Liver (tissue), 9 donors: Measurements from ENCODE around the gene FCHO2. TPM values are rescaled to one million over a fixed set of nuclear protein-coding genes. Genes with fewer than 3 reads are reported as not detected.

Experiments used
- DNase-seq: peaks from one replicate; pipeline ENCODE4 v3.0.0-alpha.2; 2017; ENCODE audit warnings: low spot score
- H3K27ac ChIP-seq, 2 donors: one replicate each; pipeline ENCODE4 v1.7.0; 2013; ENCODE audit warnings: inconsistent platforms in 2 of 2, low read length in 2 of 2, control low read depth in 1 of 2, low read depth in 1 of 2, mild to moderate bottlenecking in 1 of 2
- H3K27me3 ChIP-seq, 4 donors: one replicate each; pipeline versions ENCODE4 v1.6.1 to v1.7.0; 2013; ENCODE audit warnings: low read length in 3 of 4, inconsistent platforms in 1 of 4, mild to moderate bottlenecking in 1 of 4, moderate library complexity in 1 of 4; ENCODE audit not compliant: control insufficient read depth in 4 of 4, insufficient read depth in 4 of 4
- H3K36me3 ChIP-seq, 4 donors: one replicate each; pipeline versions ENCODE4 v1.6.1 to v1.7.0; 2013; ENCODE audit warnings: low read length in 3 of 4, mild to moderate bottlenecking in 3 of 4, low read depth in 1 of 4, moderate library complexity in 1 of 4; ENCODE audit not compliant: control insufficient read depth in 4 of 4, insufficient read depth in 3 of 4
- H3K4me1 ChIP-seq, 4 donors: one replicate each; pipeline versions ENCODE4 v1.6.1 to v1.7.0; 2013; ENCODE audit warnings: low read length in 3 of 4, mild to moderate bottlenecking in 3 of 4, moderate library complexity in 1 of 4; ENCODE audit not compliant: control insufficient read depth in 4 of 4, insufficient read depth in 4 of 4
- H3K4me3 ChIP-seq, 3 donors: one replicate each; pipeline versions ENCODE4 v1.6.1 to v1.7.0; 2013; ENCODE audit warnings: low read length in 3 of 3, control low read depth in 1 of 3, low read depth in 1 of 3, mild to moderate bottlenecking in 1 of 3
- H3K9ac ChIP-seq, 2 donors: one replicate each; pipeline ENCODE4 v1.7.0; 2013; ENCODE audit warnings: low read length in 2 of 2, mild to moderate bottlenecking in 2 of 2, moderate library complexity in 2 of 2, control low read depth in 1 of 2, low read depth in 1 of 2
- H3K9me3 ChIP-seq, 4 donors: one replicate each; pipeline versions ENCODE4 v1.6.1 to v1.7.0; 2013; ENCODE audit warnings: low read length in 3 of 4; ENCODE audit not compliant: control insufficient read depth in 4 of 4
- CTCF ChIP-seq: fragments of 150-350 bp; IDR thresholded peaks from 2 replicates; pipeline ENCODE4 v1.5.1; 2017; ENCODE audit warnings: improper control_type of control experiment, low read depth, low read length; ENCODE audit not compliant: missing input control
- FOXA1 ChIP-seq: IDR thresholded peaks from 2 replicates; pipeline ENCODE4 v1.6.1; 2016; ENCODE audit warnings: antibody characterized with exemption
- FOXA2 ChIP-seq: IDR thresholded peaks from 2 replicates; pipeline ENCODE4 v1.6.1; 2016; ENCODE audit warnings: antibody characterized with exemption
- GABPA ChIP-seq, 2 donors: IDR thresholded peaks in 1 of 2; conservative IDR thresholded peaks in 1 of 2; 2 replicates each; pipeline ENCODE4 v1.6.1; 2016; ENCODE audit warnings: antibody characterized with exemption in 2 of 2, mild to moderate bottlenecking in 1 of 2, moderate library complexity in 1 of 2
- HNF4A ChIP-seq, 2 donors: conservative IDR thresholded peaks; 2 replicates each; pipeline ENCODE4 v1.6.1; 2016; ENCODE audit warnings: antibody characterized with exemption in 2 of 2, mild to moderate bottlenecking in 2 of 2
- HNF4G ChIP-seq: IDR thresholded peaks from 2 replicates; pipeline ENCODE4 v1.6.1; 2016; ENCODE audit warnings: antibody characterized with exemption
- JUND ChIP-seq, 2 donors: IDR thresholded peaks; 2 replicates each; pipeline ENCODE4 v1.6.1; 2016; ENCODE audit warnings: antibody characterized with exemption in 2 of 2
- MAX ChIP-seq: IDR thresholded peaks from 2 replicates; pipeline ENCODE4 v1.6.1; 2016; ENCODE audit warnings: antibody characterized with exemption
- NR2F2 ChIP-seq: IDR thresholded peaks from 2 replicates; pipeline ENCODE4 v1.6.1; 2016; ENCODE audit warnings: antibody characterized with exemption
- RAD21 ChIP-seq, 2 donors: IDR thresholded peaks; 2 replicates each; pipeline ENCODE4 v1.6.1; 2016; ENCODE audit warnings: antibody characterized with exemption in 2 of 2, mild to moderate bottlenecking in 2 of 2
- REST ChIP-seq: IDR thresholded peaks from 2 replicates; pipeline ENCODE4 v1.6.1; 2016; ENCODE audit warnings: antibody characterized with exemption, mild to moderate bottlenecking
- RXRA ChIP-seq, 2 donors: IDR thresholded peaks; 2 replicates each; pipeline ENCODE4 v1.6.1; 2017 to 2018; ENCODE audit warnings: antibody characterized with exemption in 2 of 2, mild to moderate bottlenecking in 1 of 2
- SP1 ChIP-seq: IDR thresholded peaks from 2 replicates; pipeline ENCODE4 v1.6.1; 2018; ENCODE audit warnings: antibody characterized with exemption, mild to moderate bottlenecking
- TAF1 ChIP-seq: conservative IDR thresholded peaks from 2 replicates; pipeline ENCODE4 v1.6.1; 2016; ENCODE audit warnings: antibody characterized with exemption, mild to moderate bottlenecking
- YY1 ChIP-seq: IDR thresholded peaks from 2 replicates; pipeline ENCODE4 v1.6.1; 2016; ENCODE audit warnings: antibody characterized with exemption, mild to moderate bottlenecking
- WGBS: extraction: QIAGEN DNeasy Blood & Tissue Kit; methylation state at CpG from one replicate; pipeline ENCODE4 v1.1.7; 2013; 5-methylcytosine and 5-hydroxymethylcytosine counted together
- polyA plus RNA-seq, 2 donors: library from polyadenylated mRNA; stranded (reverse) in 1 of 2; unstranded in 1 of 2; fragments of 200-250 nt in 1 of 2; fragments of >200 nt in 1 of 2; fragmentation: Nextera tagmentation in 1 of 2; extraction: Ambion mirVana in 1 of 2; gene quantifications; one replicate each; pipeline versions ENCODE4 v1.2.1 to v1.2.3, GENCODE V29; 2013 to 2015
- total RNA-seq, 2 donors: library from RNA; depleted of rRNA; stranded (reverse); fragments of >200 nt; gene quantifications; one replicate each; pipeline ENCODE4 v1.2.3, GENCODE V29; 2014
- donor health status: healthy.
- donor health status: healthy.
- donor health status: healthy.
- donor health status: healthy.
- donor health status: healthy.

Gene FCHO2
- total and polyA plus RNA-seq, 4 donors = 5.3 to 37.5 (median 9.3) TPM

GRCh38 chr5:72985719-72986118 is 29.9 kb downstream of the FCHO2 start:
- no peak overlapping the region for H3K27ac ChIP-seq
- H3K4me3 ChIP-seq = no peak overlapping the region
- DNase-seq = no peak
- 100% methylated on average over 1 of the region's 1 CpG for WGBS
- H3K9me3 ChIP-seq = no peaks in the 10 kb centered on the region
- peaks cover 0 to 2% (median under 1%) of the 10 kb centered on the region in 4 donors for H3K36me3 ChIP-seq
- no peak overlapping the region for H3K9ac ChIP-seq
- no peaks in the 10 kb centered on the region for H3K4me1 ChIP-seq
- no peaks in the 10 kb centered on the region for H3K27me3 ChIP-seq
- TF ChIP-seq YY1 = no peak
- TF ChIP-seq TAF1 = no peak
- no peak for TF ChIP-seq GABPA (IDR thresholded peaks at IDR 0.05 in 1 of 2, conservative IDR thresholded peaks at IDR 0.05 in 1 of 2)

GRCh38 chr5:72988769-72989168 is 32.9 kb downstream of the FCHO2 start:
- Histone ChIP-seq H3K9ac (no peak overlapping the region), H3K27me3 (no peaks in the 10 kb centered on the region), H3K9me3 (no peaks in the 10 kb centered on the region), H3K27ac (no peak overlapping the region), H3K36me3 (peaks cover 0 to 5% (median 2%) of the 10 kb centered on the region in 4 donors), H3K4me3 (no peak overlapping the region), H3K4me1 (no peaks in the 10 kb centered on the region)
- DNase-seq = no peak
- TF ChIP-seq NR2F2 = no peak
- WGBS = 87% methylated on average over 1 of the region's 1 CpG

GRCh38 chr5:72991394-72991793 is 35.6 kb downstream of the FCHO2 start:
- peaks cover 0 to 8% (median 2%) of the 10 kb centered on the region in 4 donors for H3K36me3 ChIP-seq
- H3K27me3 ChIP-seq = no peaks in the 10 kb centered on the region
- no peak for DNase-seq
- H3K9me3 ChIP-seq = no peaks in the 10 kb centered on the region
- H3K27ac ChIP-seq = no peak overlapping the region
- no peaks in the 10 kb centered on the region for H3K4me1 ChIP-seq
- no peak overlapping the region for H3K9ac ChIP-seq
- H3K4me3 ChIP-seq = no peak overlapping the region
- no peak for TF ChIP-seq SP1
- no peak for TF ChIP-seq NR2F2
- no peak for TF ChIP-seq GABPA (IDR thresholded peaks at IDR 0.05 in 1 of 2, conservative IDR thresholded peaks at IDR 0.05 in 1 of 2)

GRCh38 chr5:72994578-72994977 is 38.7 kb downstream of the FCHO2 start:
- Histone ChIP-seq H3K27ac (no peak overlapping the region), H3K4me3 (no peak overlapping the region), H3K4me1 (no peaks in the 10 kb centered on the region), H3K9me3 (no peaks in the 10 kb centered on the region), H3K36me3 (peaks cover 0 to 14% (median 8%) of the 10 kb centered on the region in 4 donors), H3K9ac (no peak overlapping the region), H3K27me3 (no peaks in the 10 kb centered on the region)
- TF ChIP-seq MAX (no peak), RXRA (IDR thresholded peaks at IDR 0.05) (no peak), NR2F2 (no peak), HNF4A (conservative IDR thresholded peaks at IDR 0.05) (no peak), RAD21 (IDR thresholded peaks at IDR 0.05) (no peak), JUND (IDR thresholded peaks at IDR 0.05) (no peak), GABPA (IDR thresholded peaks at IDR 0.05 in 1 of 2, conservative IDR thresholded peaks at IDR 0.05 in 1 of 2) (no peak)
- no peak for DNase-seq
- 97% methylated on average over 1 of the region's 1 CpG for WGBS

GRCh38 chr5:72996632-72997031 is 40.8 kb downstream of the FCHO2 start:
- Histone ChIP-seq H3K9ac (no peak overlapping the region), H3K36me3 (peaks cover 0 to 9% (median 7%) of the 10 kb centered on the region in 4 donors), H3K9me3 (no peaks in the 10 kb centered on the region), H3K4me1 (no peaks in the 10 kb centered on the region), H3K27ac (no peak overlapping the region), H3K4me3 (no peak overlapping the region), H3K27me3 (no peaks in the 10 kb centered on the region)
- 97% methylated on average over 28 of the region's 28 CpGs for WGBS
- no peak for DNase-seq
- no peak for TF ChIP-seq CTCF
- no peak for TF ChIP-seq FOXA2
- no peak for TF ChIP-seq RXRA (IDR thresholded peaks at IDR 0.05)
- no peak for TF ChIP-seq SP1
- TF ChIP-seq FOXA1 = no peak
- no peak for TF ChIP-seq RAD21 (IDR thresholded peaks at IDR 0.05)
- no peak for TF ChIP-seq GABPA (IDR thresholded peaks at IDR 0.05 in 1 of 2, conservative IDR thresholded peaks at IDR 0.05 in 1 of 2)
- TF ChIP-seq HNF4G = no peak
- TF ChIP-seq REST = no peak
